Activated CD8-positive, alpha-beta T cell treated with anti-CD3 and anti-CD28 coated beads, Interleukin-2, amount 10 ng/mL, durations not matched to agents 7 days and 5 days (primary cell): ENCODE measurements around the gene SYNGR4. TPM values are rescaled to one million over a fixed set of nuclear protein-coding genes. Genes with fewer than 3 reads are reported as not detected.
"Not testable (repeated sequence)": the region's sequence is repeated elsewhere in the genome, so short reads cannot be mapped to it uniquely, and the experiment has no call there.

Experiments used
- ATAC-seq: fragments of 150-1000 bp; cut with Tn5 transposase; one replicate; pipeline ENCODE4 v1.10.0; 2021; ENCODE audit warnings: moderate library complexity
- CTCF ChIA-PET: fragments of 350-600 bp; sonication (Branson Sonifier 250); formaldehyde crosslinking; loops from one replicate; lab custom pipeline; 2021; ENCODE audit warnings: antibody characterized with exemption; lab: Charles Lee
- POLR2A ChIA-PET: fragments of 350-600 bp; sonication (Branson Sonifier 250); formaldehyde crosslinking; loops from one replicate; lab custom pipeline; 2021; ENCODE audit warnings: antibody characterized with exemption; lab: Charles Lee
- DNase-seq: peaks from one replicate; pipeline ENCODE4 v3.0.0-alpha.2; 2020
- H3K27ac Mint-ChIP-seq: one replicate; pipeline ENCODE4 v1.8.0; 2021; ENCODE audit warnings: mild to moderate bottlenecking, mixed read lengths
- H3K27me3 Mint-ChIP-seq: one replicate; pipeline ENCODE4 v1.8.0; 2021; ENCODE audit warnings: low read depth, mixed read lengths
- H3K36me3 Mint-ChIP-seq: one replicate; pipeline ENCODE4 v1.8.0; 2021; ENCODE audit warnings: low read depth, mixed read lengths
- H3K4me1 Mint-ChIP-seq: one replicate; pipeline ENCODE4 v1.8.0; 2021; ENCODE audit warnings: low read depth, mixed read lengths
- H3K4me3 Mint-ChIP-seq: one replicate; pipeline ENCODE4 v1.8.0; 2021; ENCODE audit warnings: mild to moderate bottlenecking, mixed read lengths
- H3K9me3 Mint-ChIP-seq: one replicate; pipeline ENCODE4 v1.8.0; 2022; ENCODE audit warnings: mixed read lengths; ENCODE audit not compliant: insufficient read depth
- total RNA-seq, 2 experiments: library from RNA; stranded (reverse); gene quantifications; one replicate each; pipeline ENCODE4 v1.2.3, GENCODE V29; 2021

The SYNGR4 gene, protein sequence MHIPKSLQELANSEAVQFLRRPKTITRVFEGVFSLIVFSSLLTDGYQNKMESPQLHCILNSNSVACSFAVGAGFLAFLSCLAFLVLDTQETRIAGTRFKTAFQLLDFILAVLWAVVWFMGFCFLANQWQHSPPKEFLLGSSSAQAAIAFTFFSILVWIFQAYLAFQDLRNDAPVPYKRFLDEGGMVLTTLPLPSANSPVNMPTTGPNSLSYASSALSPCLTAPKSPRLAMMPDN
- not detected for total RNA-seq

DNA sequence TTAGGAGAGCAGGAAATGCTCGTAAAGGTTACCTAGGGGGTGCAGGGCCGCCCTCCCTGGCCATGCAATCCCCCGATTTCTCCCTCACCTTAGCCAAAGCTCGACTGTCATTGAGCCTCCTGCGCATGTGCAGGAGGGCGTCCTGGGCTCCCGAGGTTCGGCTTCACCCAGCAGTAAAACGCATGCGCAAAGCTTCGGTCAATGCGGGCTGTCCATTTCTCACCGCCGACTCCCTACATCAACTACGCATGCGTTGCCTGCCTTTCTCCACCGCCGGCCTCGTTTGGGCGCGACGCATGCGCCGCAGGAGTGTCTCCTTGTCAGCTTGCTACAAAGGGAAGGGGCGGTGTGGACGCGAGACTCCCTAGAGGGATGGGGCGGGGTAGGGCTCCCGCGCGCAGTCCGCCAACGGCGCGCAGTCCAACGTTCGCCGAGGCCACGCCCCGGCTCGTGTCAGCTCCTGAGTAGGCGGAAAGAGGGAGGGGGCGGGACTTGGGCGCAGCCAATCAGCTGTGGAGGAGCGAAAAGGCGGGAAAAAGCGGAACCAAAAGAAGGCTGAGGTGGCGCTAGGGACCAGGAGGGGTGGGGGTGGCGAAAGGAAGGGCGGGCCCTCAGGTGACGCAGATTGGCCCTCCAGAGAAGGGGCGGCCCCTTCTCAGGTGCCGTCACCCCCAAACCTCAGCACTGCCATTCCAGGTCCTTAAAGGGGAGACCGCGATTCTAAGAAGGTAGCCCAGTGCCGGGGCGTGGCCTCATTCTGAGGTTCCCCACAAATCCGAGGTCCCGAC lies at the start of gene SYNGR4, which contains the start of gene TMEM143:
Gene SYNGR4 (plus strand): TSS at position 558 of the 788 bp plus-strand sequence. CDS start 1,476 bp downstream, outside the sequence.
Gene TMEM143 (minus strand): TSS at position 131 of the 788 bp plus-strand sequence. CDS start 20 bp downstream, at position 111.
- ChIA-PET POLR2A (interaction anchor here (0.6 to 2.4 kb wide), 11 partner anchors 11 to 245 kb away, joined by 3 to 15 read pairs (median 5); partner anchors contain the start of gene KDELR1), CTCF (interaction anchor here (0.6 to 3.5 kb wide), 14 partner anchors 9 to 245 kb away, joined by 3 to 43 read pairs (median 5); partner anchors contain the start of genes GRWD1 and KDELR1)
- H3K4me1 Mint-ChIP-seq, result peaks cover 21% of the 10 kb centered on the region
- peak; percentile 99 for DNase-seq
- H3K27ac Mint-ChIP-seq, result peak within 1 kb of the TSS; percentile 97
- H3K4me3 Mint-ChIP-seq, result peak within 1 kb of the TSS; percentile 86
- no peaks in the 10 kb centered on the region for H3K9me3 Mint-ChIP-seq
- peaks cover 7% of the 10 kb centered on the region for H3K36me3 Mint-ChIP-seq
- ATAC-seq, result peak; percentile 94
- H3K27me3 Mint-ChIP-seq, result no peaks in the 10 kb centered on the region

DNA sequence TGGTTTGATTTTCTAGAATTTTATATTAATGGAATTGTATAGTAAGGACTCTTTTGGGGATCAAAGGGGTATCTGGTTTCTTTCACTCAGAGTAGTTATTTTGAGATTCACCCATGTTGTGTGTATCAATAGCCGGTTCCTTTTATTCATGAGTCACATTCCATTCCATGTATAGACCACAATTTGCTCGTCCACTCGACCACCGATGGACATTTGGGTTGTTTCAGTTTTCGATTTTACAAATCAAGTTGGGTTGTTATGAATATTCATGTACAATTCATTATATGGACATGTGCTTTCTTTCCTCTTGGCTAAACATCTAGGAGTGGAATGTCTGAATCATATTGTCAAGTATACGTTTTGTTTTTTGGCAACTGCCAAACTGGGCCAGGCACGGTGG lies 48.5 kb upstream of the SYNGR4 start:
- Mint-ChIP-seq H3K36me3 (no peaks in the 10 kb centered on the region), H3K4me3 (no peak overlapping the region), H3K4me1 (peaks cover 11% of the 10 kb centered on the region), H3K27ac (no peak overlapping the region), H3K9me3 (no peaks in the 10 kb centered on the region), H3K27me3 (peaks cover 3% of the 10 kb centered on the region)
- POLR2A ChIA-PET, result no interaction called here
- ATAC-seq (no peak), DNase-seq (no peak)
- CTCF ChIA-PET, result interaction anchor here (15.7 kb wide), 1 partner anchor 19 kb away, joined by 496 read pairs; no protein-coding TSS in a partner anchor

DNA sequence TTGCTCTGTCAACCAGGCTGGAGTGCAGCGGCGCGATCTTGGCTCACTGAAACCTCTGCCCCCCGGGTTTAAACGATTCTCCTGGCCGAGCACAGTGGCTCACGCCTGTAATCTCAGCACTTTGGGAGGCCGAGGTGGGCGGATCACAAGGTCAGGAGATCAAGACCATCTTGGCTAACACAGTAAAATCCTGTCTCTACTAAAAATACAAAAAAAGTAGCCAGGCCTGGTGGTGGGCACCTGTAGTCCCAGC lies 46.5 kb upstream of the SYNGR4 start:
- not testable (repeated sequence) for H3K36me3 Mint-ChIP-seq, H3K9me3 Mint-ChIP-seq, H3K27ac Mint-ChIP-seq, ATAC-seq, H3K27me3 Mint-ChIP-seq, H3K4me3 Mint-ChIP-seq, DNase-seq
- peaks cover 26% of the 10 kb centered on the region for H3K4me1 Mint-ChIP-seq
- ChIA-PET POLR2A (interaction anchor here (0.9 to 8.6 kb wide), 2 partner anchors 14 to 46 kb away, joined by 3 to 125 read pairs; partner anchors contain the start of genes SYNGR4 and TMEM143), CTCF (interaction anchor here (1.1 to 15.7 kb wide), 4 partner anchors 9 to 53 kb away, joined by 3 to 496 read pairs (median 4); no protein-coding TSS in a partner anchor)

DNA sequence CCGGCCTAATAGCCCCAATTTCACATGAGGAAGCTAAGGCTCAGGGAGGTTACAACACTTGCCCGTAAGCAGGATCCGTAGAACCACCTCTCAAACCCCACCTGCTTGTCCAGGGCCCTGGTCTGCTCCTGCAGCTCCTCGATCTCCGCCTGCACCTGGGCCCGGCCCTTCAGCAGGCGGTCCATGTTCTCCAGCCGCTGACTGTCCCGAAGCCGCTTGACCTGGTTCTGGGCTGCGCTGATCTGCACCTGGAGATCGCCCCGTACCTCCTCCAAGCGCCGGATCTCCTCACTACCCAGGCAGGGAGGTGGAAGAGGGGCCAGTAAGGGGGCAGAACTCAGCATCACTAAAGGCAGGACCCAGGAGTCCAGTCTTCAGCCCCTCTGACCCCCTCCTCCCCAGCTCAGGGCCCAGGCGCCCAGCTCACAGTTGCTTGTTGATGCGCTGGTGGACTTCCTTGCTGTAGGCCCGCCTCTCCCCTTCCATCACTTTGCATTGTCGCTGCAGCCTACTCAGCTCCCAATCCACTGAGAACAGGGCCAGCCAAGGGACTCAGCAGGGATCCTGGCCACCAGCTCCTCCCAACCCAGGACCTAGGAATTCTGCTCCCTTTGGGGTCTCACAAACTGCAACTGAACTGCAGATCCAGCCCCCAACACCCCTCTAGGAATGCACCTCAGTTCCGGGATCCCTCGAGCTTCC lies 45.7 kb upstream of the SYNGR4 start:
- Mint-ChIP-seq H3K4me3 (no peak overlapping the region), H3K27me3 (peaks cover 3% of the 10 kb centered on the region), H3K9me3 (no peaks in the 10 kb centered on the region), H3K4me1 (peaks cover 34% of the 10 kb centered on the region), H3K27ac (no peak overlapping the region), H3K36me3 (peaks cover 3% of the 10 kb centered on the region)
- ChIA-PET CTCF (interaction anchor here (1.1 to 15.7 kb wide), 4 partner anchors 10 to 54 kb away, joined by 3 to 496 read pairs (median 4); no protein-coding TSS in a partner anchor), POLR2A (interaction anchor here (0.9 to 8.6 kb wide), 2 partner anchors 13 to 45 kb away, joined by 3 to 125 read pairs; partner anchors contain the start of genes SYNGR4 and TMEM143)
- DNase-seq (no peak), ATAC-seq (no peak)

DNA sequence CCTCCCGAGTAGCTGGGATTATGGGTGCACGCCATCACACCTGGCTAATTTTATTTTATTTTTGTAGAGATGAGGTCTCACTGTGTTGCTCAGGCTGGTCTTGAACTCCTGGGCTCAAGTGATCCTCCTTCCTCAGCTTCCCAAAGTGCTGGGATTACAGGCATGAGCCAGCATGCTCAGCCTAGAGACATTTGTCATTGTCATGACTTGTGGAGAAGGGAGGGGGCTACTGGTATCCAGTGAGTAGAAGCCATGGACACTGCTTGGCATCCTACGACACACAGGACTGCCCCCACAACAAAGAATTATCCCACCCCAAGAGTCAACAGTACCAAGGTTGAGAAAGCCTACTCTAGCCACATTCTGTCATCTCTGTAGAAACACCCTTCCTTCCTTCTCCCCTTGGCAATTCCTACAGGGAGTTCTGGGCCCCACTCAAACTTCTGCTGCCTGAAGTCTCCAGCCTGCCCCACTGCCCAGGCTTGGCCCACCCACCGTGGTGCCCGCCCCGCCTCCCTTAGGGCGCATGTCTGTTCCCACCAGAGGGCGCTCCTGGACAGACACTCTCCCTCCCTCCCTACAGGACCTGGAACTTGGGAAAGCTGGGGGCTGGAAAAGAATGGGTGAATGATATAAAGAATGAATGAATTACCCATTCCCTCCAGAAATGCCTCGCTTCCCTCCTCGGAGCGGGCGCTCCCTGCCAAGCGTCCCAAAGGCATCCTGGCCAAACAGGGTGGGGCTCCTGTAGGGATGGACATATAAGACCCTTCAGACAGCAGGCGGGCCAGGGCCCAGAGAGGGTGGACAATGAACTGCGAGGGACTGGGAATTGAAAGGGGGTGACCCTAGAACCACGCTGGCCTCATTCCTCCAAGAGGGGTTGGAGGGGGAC lies 44.3 kb upstream of the SYNGR4 start:
- peak overlapping the region; percentile 15 for H3K27ac Mint-ChIP-seq
- H3K36me3 Mint-ChIP-seq, result peaks cover 6% of the 10 kb centered on the region
- H3K27me3 Mint-ChIP-seq, result no peaks in the 10 kb centered on the region
- H3K4me1 Mint-ChIP-seq, result peaks cover 49% of the 10 kb centered on the region
- CTCF ChIA-PET, result interaction anchor here (1.6 to 15.7 kb wide), 4 partner anchors 11 to 51 kb away, joined by 3 to 496 read pairs (median 4); no protein-coding TSS in a partner anchor
- H3K9me3 Mint-ChIP-seq, result no peaks in the 10 kb centered on the region
- peak; percentile 86 for DNase-seq
- ATAC-seq, result peak; percentile 11
- H3K4me3 Mint-ChIP-seq, result no peak overlapping the region
- POLR2A ChIA-PET, result interaction anchor here (8.6 kb wide), 1 partner anchor 12 kb away, joined by 125 read pairs; no protein-coding TSS in a partner anchor

DNA sequence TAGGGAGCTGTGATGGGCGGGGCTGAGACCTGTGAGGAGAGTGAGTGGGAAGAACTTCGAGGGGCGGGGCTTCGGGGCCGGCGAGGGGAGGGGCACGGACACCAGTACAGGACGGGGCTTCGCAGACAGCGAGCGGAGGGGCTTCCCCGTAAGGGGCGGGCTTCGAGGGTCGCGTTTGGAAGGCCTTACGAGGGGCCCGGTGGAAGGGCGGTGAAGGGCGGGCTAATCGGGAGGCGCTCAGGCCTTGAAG lies 42.9 kb upstream of the SYNGR4 start:
- H3K4me3 Mint-ChIP-seq, result peak overlapping the region; percentile 91
- ATAC-seq (peak; percentile 68), DNase-seq (peak; percentile 100)
- H3K36me3 Mint-ChIP-seq, result peaks cover 17% of the 10 kb centered on the region
- H3K27me3 Mint-ChIP-seq, result no peaks in the 10 kb centered on the region
- ChIA-PET POLR2A (interaction anchor here (1.0 to 8.6 kb wide), 6 partner anchors 11 to 82 kb away, joined by 3 to 125 read pairs (median 6); partner anchors contain the start of genes CARD8, SYNGR4 and TMEM143), CTCF (interaction anchor here (0.5 to 15.7 kb wide), 8 partner anchors 14 to 263 kb away, joined by 3 to 496 read pairs (median 4); partner anchors contain the start of genes GRIN2D, KDELR1, SYNGR4 and TMEM143)
- H3K4me1 Mint-ChIP-seq, result peaks cover 57% of the 10 kb centered on the region
- no peaks in the 10 kb centered on the region for H3K9me3 Mint-ChIP-seq
- peak overlapping the region; percentile 98 for H3K27ac Mint-ChIP-seq

DNA sequence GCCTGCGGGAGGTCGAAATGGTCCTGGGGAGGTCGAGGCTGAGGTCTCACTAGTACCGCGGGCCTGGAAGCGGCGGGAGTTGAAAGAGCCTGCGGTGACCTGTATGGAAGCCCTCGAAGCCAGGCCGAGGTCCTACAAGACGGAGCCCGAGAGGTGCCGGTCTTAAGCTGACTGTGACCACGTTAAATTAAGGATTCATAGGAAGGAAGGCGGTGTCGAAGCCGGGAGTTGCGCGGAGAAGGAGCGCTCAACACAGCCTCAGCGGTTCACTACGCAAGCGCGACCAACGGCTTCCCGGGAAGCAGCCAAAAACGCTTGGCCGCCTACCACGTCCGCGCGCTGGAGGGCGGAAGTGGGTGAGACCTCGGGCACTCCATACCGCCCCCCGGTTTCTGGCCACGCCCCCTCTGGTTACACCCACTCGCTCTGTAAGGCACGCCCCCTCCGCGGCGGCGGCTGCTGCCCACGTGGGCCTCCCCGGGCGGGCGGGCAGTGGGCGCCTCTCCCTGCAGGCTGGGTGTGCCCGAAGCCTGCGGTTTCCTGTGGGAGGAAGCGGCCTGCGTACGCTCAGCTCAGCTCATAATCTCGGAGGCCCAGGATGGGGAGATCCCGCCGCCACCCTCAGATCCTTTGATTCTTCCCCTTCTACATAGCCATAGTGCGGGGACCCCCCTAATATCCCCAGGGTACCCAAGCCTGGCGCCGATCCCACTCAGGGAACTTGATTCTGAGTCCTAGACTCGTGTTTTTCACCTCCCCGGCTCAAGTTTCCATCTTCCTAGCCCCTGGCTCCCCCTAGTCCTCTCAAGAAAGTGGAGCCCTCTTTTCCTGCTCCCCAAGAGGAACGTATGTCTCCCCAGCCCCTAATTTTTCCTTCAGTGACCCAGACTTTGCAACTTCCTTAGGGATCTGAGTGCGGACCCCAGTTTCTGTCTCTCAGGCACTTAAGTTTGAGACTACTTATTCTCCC lies 42.3 kb upstream of the SYNGR4 start:
- H3K36me3 Mint-ChIP-seq, result peaks cover 22% of the 10 kb centered on the region
- H3K9me3 Mint-ChIP-seq, result no peaks in the 10 kb centered on the region
- peak; percentile 70 for ATAC-seq
- CTCF ChIA-PET, result interaction anchor here (0.5 to 15.7 kb wide), 9 partner anchors 13 to 263 kb away, joined by 3 to 496 read pairs (median 4); partner anchors contain the start of genes GRIN2D, KDELR1, SYNGR4 and TMEM143
- peaks cover 60% of the 10 kb centered on the region for H3K4me1 Mint-ChIP-seq
- H3K4me3 Mint-ChIP-seq, result peak overlapping the region; percentile 91
- H3K27me3 Mint-ChIP-seq, result no peaks in the 10 kb centered on the region
- DNase-seq, result peak; percentile 99
- peak overlapping the region; percentile 98 for H3K27ac Mint-ChIP-seq
- POLR2A ChIA-PET, result interaction anchor here (0.6 to 8.6 kb wide), 8 partner anchors 10 to 81 kb away, joined by 3 to 125 read pairs (median 4); partner anchors contain the start of genes CARD8, SYNGR4 and TMEM143

DNA sequence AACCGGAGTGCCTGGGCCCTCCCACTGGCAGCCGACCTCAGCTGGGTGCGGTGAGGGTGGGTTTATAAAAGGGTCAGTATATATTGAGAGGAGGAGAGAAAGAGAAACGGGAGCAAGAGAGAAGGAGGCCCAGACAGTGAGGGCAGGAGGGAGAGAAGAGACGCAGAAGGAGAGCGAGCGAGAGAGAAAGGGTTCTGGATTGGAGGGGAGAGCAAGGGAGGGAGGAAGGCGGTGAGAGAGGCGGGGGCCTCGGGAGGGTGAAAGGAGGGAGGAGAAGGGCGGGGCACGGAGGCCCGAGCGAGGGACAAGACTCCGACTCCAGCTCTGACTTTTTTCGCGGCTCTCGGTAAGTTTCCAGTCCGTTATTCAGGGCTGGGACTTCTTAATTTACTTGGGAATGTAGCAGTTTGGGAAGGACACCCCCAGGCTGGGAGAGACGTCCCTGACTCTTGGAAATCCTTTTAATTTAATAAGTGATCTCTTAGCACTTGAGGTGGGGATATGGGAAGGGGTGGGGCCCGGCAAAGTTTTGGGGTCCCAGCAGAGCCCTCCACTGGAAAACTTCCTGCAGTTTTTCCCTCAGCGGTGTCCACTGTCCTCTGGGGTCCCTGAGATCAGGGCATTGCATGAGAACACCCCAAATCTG lies 38.8 kb upstream of the SYNGR4 start, which contains the start of gene EMP3:
Gene EMP3 (plus strand): TSS at position 288 of the 646 bp plus-strand sequence. CDS start 1,293 bp downstream, outside the sequence.
- ChIA-PET POLR2A (interaction anchor here (1.3 to 8.6 kb wide), 2 partner anchors 6 to 122 kb away, joined by 3 to 125 read pairs; no protein-coding TSS in a partner anchor), CTCF (interaction anchor here (0.5 to 15.7 kb wide), 3 partner anchors 10 to 165 kb away, joined by 3 to 496 read pairs (median 3); partner anchors contain the start of gene KDELR1)
- H3K27me3 Mint-ChIP-seq, result no peaks in the 10 kb centered on the region
- H3K4me3 Mint-ChIP-seq, result peak within 1 kb of the TSS; percentile 86
- H3K9me3 Mint-ChIP-seq, result peaks cover 3% of the 10 kb centered on the region
- H3K36me3 Mint-ChIP-seq, result peaks cover 54% of the 10 kb centered on the region
- H3K27ac Mint-ChIP-seq, result peak within 1 kb of the TSS; percentile 91
- ATAC-seq, result peak; percentile 35
- DNase-seq, result peak; percentile 94
- peaks cover 83% of the 10 kb centered on the region for H3K4me1 Mint-ChIP-seq
